A549 (cell line): ENCODE measurements around the gene DTD2.

Experiments used
- CEBPB ChIP-seq, 2 experiments: fragments of >200 bp in 1 of 2; sonication (Bioruptor Twin) in 1 of 2; formaldehyde crosslinking in 1 of 2; IDR thresholded peaks; 2 replicates each; pipeline ENCODE4 v1.6.1; 2012 to 2016
- POLR2A ChIP-seq: IDR thresholded peaks from 2 replicates; pipeline ENCODE4 v1.6.1; 2012; ENCODE audit warnings: mild to moderate bottlenecking, low read length
- TF ChIP-seq, protein P1 (sequence below): fragments of >200 bp; sonication (Bioruptor Twin); formaldehyde crosslinking; IDR thresholded peaks from 3 replicates; pipeline ENCODE4 v1.5.1; 2016
- TF ChIP-seq, protein P2 (sequence below): fragments of 450-650 bp; IDR thresholded peaks from 2 replicates; pipeline ENCODE4 v1.6.1; 2014; ENCODE audit warnings: antibody characterized with exemption

DNA sequence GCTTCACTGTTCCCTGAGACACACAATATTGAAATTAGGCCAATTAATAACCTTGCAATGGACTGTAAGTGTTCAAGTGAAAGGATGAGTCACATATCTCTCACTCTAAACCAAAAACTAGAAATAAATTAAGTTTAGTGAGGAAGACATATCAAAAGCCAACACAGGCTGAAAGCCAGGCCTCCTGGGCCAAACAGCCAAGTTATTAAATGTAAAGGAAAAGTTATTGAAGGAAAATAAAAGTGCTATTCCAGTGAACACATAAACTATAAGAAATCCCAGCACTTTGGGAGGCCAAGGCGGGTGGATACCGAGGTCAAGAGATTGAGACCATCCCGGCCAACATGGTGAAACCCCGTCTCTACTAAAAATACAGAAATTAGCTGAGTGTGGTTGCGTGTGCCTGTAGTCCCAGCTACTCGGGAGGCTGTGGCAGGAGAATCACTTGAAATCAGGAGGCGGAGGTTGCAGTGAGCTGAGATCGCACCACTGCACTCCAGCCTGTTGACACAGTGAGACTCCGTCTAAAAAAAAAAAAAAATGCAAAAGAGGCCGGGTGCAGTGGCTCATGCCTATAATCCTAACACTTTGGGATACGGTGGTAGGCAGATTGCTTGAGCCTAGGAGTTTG, 26.6 kb downstream of the DTD2 start:
- TF ChIP-seq, protein P1, sequence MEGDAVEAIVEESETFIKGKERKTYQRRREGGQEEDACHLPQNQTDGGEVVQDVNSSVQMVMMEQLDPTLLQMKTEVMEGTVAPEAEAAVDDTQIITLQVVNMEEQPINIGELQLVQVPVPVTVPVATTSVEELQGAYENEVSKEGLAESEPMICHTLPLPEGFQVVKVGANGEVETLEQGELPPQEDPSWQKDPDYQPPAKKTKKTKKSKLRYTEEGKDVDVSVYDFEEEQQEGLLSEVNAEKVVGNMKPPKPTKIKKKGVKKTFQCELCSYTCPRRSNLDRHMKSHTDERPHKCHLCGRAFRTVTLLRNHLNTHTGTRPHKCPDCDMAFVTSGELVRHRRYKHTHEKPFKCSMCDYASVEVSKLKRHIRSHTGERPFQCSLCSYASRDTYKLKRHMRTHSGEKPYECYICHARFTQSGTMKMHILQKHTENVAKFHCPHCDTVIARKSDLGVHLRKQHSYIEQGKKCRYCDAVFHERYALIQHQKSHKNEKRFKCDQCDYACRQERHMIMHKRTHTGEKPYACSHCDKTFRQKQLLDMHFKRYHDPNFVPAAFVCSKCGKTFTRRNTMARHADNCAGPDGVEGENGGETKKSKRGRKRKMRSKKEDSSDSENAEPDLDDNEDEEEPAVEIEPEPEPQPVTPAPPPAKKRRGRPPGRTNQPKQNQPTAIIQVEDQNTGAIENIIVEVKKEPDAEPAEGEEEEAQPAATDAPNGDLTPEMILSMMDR: no peak
- TF ChIP-seq, protein P2, sequence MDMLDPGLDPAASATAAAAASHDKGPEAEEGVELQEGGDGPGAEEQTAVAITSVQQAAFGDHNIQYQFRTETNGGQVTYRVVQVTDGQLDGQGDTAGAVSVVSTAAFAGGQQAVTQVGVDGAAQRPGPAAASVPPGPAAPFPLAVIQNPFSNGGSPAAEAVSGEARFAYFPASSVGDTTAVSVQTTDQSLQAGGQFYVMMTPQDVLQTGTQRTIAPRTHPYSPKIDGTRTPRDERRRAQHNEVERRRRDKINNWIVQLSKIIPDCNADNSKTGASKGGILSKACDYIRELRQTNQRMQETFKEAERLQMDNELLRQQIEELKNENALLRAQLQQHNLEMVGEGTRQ: no peak
- TF ChIP-seq CEBPB (IDR thresholded peaks at IDR 0.05) (no peak), POLR2A (no peak)
